HL-60 (cell line): ENCODE results near the gene PLPPR1.

Experiments
- CTCF ChIP-seq: IDR thresholded peaks from one replicate; pipeline ENCODE4 v1.5.1; 2011; ENCODE audit warnings: low read length, control low read depth, inconsistent platforms; ENCODE audit not compliant: insufficient read depth
- GABPA ChIP-seq: IDR thresholded peaks from 2 replicates; pipeline ENCODE4 v1.6.1; 2012; ENCODE audit warnings: low read depth
- POLR2AphosphoS5 ChIP-seq: IDR thresholded peaks from 2 replicates; pipeline ENCODE4 v1.6.1; 2012; ENCODE audit warnings: low read depth

GRCh38 chr9:101172616-101173015 lies 144.1 kb downstream of the PLPPR1 start:
- TF ChIP-seq CTCF = no peak
- no peak for TF ChIP-seq GABPA
- no peak for TF ChIP-seq POLR2AphosphoS5
